WI38 (cell line): ENCODE data around the gene DTWD1.
"Not testable (repeated sequence)": the region's sequence is repeated elsewhere in the genome, so short reads cannot be mapped to it uniquely, and the experiment has no call there.

ENCODE experiments used
- H3K4me3 ChIP-seq: 2 replicates; pipeline ENCODE4 v1.5.1; 2011; ENCODE audit warnings: low read depth, mild to moderate bottlenecking, control low read depth, low read length
- CTCF ChIP-seq: IDR thresholded peaks from 2 replicates; pipeline ENCODE4 v1.5.1; 2012; ENCODE audit warnings: low read depth, mild to moderate bottlenecking, control low read depth, low read length

The DTWD1 gene

GRCh38 chr15:49610157-49610918 lies 10.5 kb upstream of the DTWD1 start:
- TF ChIP-seq CTCF = no peak
- no peak overlapping the region for H3K4me3 ChIP-seq

- not testable (repeated sequence) for H3K4me3 ChIP-seq
Observed at GRCh38 chr15:49612240-49612639, 8.6 kb upstream of the DTWD1 start.

- no peak overlapping the region for H3K4me3 ChIP-seq
- no peak for TF ChIP-seq CTCF
Observed at GRCh38 chr15:49619226-49619625, 1.6 kb upstream of the DTWD1 start.

DNA sequence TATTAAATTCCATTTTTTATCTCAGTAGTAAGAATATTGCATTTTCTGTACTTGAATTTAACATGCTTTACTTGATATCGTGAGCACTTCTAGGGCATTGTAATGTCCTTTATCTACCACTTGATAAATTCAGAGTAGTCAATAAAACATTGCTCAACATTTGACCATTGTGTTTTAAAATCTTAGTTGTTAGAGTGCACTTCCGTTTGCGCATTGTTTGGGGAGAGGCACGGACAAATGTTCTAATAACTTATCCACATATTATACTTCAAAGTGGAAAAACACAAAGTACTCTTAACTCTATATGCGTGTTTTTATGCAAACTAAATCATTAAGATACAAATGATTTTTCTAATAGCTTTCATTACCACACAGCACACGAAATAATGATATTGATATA lies 649 bp upstream of the DTWD1 start:
- no peak for TF ChIP-seq CTCF
- peak overlapping the region; percentile 81 for H3K4me3 ChIP-seq

DNA sequence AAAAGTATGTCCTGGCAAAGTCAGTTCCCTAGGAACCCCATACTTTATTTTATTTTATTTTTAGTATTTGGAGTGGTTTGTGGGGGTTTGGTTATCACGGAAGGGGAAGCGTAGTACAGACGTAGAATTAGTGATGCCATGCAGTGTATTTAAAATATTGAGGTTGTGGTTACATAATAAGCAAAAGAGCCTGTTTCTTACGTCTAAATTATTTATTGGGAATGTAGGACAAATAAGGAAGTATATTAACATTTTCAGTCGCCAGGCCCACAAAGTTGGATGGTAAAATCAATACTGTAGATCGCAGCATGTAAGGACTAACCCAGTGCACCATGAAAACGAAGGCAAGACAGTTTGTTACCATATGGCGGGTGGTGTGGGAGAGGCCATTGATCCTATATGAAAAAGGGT lies 558 bp downstream of the DTWD1 start:
- TF ChIP-seq CTCF = no peak
- peak overlapping the region; percentile 81 for H3K4me3 ChIP-seq

DNA sequence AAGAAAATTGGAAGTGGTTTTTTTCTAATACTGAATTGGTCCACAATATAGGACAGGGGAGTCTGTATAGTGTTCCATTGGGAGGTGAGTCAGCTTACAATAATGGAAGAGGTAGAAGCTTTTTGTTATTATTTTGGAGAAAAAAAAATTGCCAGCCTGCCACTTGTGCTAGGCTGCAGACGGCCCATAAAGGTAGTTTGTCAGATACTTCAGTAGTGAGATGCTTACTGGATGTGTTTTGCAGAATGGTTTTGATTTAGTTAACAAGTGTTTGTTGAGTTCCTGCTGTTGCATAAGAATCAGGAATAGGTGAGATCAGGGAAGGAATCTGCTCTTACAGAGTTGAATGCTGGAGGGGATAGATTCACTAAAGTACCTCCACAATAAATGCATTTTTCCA lies 1.0 kb downstream of the DTWD1 start:
- peak overlapping the region; percentile 81 for H3K4me3 ChIP-seq
- TF ChIP-seq CTCF = no peak

DNA sequence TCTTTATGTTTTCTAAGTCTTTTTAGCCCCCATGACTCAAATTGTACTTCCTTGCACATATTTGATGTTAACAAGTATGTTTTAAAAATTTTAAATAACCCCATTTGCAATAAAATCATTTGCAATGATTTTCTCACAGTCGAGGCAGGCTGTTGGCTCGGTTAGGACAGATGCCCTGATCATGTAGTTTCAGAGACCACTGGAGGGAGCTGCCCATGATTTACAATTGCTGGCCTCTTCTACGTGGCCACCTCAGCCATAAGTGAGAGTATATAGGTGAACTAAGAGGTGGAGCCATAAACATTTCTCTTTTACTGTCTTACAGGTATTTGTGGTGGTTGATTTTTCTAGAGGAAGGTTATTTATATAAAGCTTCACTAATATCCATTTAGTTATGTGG lies 1.7 kb downstream of the DTWD1 start:
- peak overlapping the region; percentile 81 for H3K4me3 ChIP-seq

More for the DNA sequence above, 1.7 kb downstream of the DTWD1 start:
- no peak for TF ChIP-seq CTCF
